HEK293 (cell line): Measurements from ENCODE around the gene VILL.

ENCODE experiments used
- MZF1 ChIP-seq: fragments of 450-650 bp; formaldehyde crosslinking; IDR thresholded peaks from 2 replicates; pipeline ENCODE4 v1.5.1; 2017; ENCODE audit warnings: missing biosample characterization, missing genetic modification characterization, borderline replicate concordance
- SCRT1 ChIP-seq: fragments of 450-650 bp; formaldehyde crosslinking; IDR thresholded peaks from 2 replicates; pipeline ENCODE4 v1.5.1; 2016; ENCODE audit warnings: missing biosample characterization, missing genetic modification characterization, borderline replicate concordance
- ZBTB17 ChIP-seq: fragments of 450-650 bp; formaldehyde crosslinking; IDR thresholded peaks from 2 replicates; pipeline ENCODE4 v1.5.1; 2016; ENCODE audit warnings: missing biosample characterization, missing genetic modification characterization
- ZNF658 ChIP-seq: fragments of 450-650 bp; formaldehyde crosslinking; IDR thresholded peaks from 2 replicates; pipeline ENCODE4; 2016; ENCODE audit warnings: missing biosample characterization, missing genetic modification characterization
- ZNF660 ChIP-seq: fragments of 450-650 bp; IDR thresholded peaks from 2 replicates; pipeline ENCODE4 v1.5.1; 2018; ENCODE audit warnings: missing biosample characterization, mild to moderate bottlenecking, missing genetic modification characterization
- ZNF776 ChIP-seq: fragments of 450-650 bp; formaldehyde crosslinking; IDR thresholded peaks from 2 replicates; pipeline ENCODE4 v1.5.0; 2017; ENCODE audit warnings: missing biosample characterization, missing genetic modification characterization, borderline replicate concordance
- TF ChIP-seq, protein P1 (sequence below): fragments of 450-650 bp; formaldehyde crosslinking; IDR thresholded peaks from 2 replicates; pipeline ENCODE4 v1.5.1; 2016; ENCODE audit warnings: missing biosample characterization, missing genetic modification characterization
- TF ChIP-seq, protein P2 (sequence below): fragments of 450-650 bp; IDR thresholded peaks from 2 replicates; pipeline ENCODE4 v1.5.1; 2018; ENCODE audit warnings: missing biosample characterization, mild to moderate bottlenecking, missing genetic modification characterization
- TF ChIP-seq, protein P3 (sequence below): fragments of 450-650 bp; formaldehyde crosslinking; IDR thresholded peaks from 2 replicates; pipeline ENCODE4 v1.5.1; 2016; ENCODE audit warnings: missing biosample characterization, missing genetic modification characterization
- TF ChIP-seq, protein P4 (sequence below): fragments of 450-650 bp; formaldehyde crosslinking; IDR thresholded peaks from 2 replicates; pipeline ENCODE4 v1.5.1; 2016; ENCODE audit warnings: missing biosample characterization, missing genetic modification characterization, low read depth
- TF ChIP-seq, protein P5 (sequence below): fragments of 450-650 bp; formaldehyde crosslinking; IDR thresholded peaks from 2 replicates; pipeline ENCODE4 v1.5.1; 2016; ENCODE audit warnings: missing biosample characterization, missing genetic modification characterization, low read depth

DNA sequence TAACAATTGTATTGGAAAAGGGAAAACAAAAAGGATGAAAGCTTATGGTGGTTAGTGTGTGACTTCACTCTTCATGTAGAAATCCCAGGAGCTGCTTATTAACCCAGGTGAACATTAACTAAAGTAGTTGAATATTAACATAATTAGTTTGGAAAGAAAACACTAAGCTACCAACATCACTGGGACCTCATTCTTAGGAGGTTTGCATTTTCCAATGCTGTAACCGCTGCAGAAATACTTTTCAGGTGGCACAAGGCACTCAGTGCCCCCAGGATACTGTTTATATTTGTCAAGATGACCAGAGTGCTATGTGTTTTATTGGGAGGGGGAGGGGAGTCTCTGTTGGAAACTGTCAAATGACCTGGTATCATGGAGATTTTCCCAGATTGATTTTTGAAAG lies 25.9 kb upstream of the VILL start:
- TF ChIP-seq, protein P1, sequence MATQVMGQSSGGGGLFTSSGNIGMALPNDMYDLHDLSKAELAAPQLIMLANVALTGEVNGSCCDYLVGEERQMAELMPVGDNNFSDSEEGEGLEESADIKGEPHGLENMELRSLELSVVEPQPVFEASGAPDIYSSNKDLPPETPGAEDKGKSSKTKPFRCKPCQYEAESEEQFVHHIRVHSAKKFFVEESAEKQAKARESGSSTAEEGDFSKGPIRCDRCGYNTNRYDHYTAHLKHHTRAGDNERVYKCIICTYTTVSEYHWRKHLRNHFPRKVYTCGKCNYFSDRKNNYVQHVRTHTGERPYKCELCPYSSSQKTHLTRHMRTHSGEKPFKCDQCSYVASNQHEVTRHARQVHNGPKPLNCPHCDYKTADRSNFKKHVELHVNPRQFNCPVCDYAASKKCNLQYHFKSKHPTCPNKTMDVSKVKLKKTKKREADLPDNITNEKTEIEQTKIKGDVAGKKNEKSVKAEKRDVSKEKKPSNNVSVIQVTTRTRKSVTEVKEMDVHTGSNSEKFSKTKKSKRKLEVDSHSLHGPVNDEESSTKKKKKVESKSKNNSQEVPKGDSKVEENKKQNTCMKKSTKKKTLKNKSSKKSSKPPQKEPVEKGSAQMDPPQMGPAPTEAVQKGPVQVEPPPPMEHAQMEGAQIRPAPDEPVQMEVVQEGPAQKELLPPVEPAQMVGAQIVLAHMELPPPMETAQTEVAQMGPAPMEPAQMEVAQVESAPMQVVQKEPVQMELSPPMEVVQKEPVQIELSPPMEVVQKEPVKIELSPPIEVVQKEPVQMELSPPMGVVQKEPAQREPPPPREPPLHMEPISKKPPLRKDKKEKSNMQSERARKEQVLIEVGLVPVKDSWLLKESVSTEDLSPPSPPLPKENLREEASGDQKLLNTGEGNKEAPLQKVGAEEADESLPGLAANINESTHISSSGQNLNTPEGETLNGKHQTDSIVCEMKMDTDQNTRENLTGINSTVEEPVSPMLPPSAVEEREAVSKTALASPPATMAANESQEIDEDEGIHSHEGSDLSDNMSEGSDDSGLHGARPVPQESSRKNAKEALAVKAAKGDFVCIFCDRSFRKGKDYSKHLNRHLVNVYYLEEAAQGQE (tag by site-specific recombination), result no peak
- TF ChIP-seq, protein P2, sequence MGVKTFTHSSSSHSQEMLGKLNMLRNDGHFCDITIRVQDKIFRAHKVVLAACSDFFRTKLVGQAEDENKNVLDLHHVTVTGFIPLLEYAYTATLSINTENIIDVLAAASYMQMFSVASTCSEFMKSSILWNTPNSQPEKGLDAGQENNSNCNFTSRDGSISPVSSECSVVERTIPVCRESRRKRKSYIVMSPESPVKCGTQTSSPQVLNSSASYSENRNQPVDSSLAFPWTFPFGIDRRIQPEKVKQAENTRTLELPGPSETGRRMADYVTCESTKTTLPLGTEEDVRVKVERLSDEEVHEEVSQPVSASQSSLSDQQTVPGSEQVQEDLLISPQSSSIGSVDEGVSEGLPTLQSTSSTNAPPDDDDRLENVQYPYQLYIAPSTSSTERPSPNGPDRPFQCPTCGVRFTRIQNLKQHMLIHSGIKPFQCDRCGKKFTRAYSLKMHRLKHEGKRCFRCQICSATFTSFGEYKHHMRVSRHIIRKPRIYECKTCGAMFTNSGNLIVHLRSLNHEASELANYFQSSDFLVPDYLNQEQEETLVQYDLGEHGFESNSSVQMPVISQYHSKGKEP, result no peak
- TF ChIP-seq, protein P3, sequence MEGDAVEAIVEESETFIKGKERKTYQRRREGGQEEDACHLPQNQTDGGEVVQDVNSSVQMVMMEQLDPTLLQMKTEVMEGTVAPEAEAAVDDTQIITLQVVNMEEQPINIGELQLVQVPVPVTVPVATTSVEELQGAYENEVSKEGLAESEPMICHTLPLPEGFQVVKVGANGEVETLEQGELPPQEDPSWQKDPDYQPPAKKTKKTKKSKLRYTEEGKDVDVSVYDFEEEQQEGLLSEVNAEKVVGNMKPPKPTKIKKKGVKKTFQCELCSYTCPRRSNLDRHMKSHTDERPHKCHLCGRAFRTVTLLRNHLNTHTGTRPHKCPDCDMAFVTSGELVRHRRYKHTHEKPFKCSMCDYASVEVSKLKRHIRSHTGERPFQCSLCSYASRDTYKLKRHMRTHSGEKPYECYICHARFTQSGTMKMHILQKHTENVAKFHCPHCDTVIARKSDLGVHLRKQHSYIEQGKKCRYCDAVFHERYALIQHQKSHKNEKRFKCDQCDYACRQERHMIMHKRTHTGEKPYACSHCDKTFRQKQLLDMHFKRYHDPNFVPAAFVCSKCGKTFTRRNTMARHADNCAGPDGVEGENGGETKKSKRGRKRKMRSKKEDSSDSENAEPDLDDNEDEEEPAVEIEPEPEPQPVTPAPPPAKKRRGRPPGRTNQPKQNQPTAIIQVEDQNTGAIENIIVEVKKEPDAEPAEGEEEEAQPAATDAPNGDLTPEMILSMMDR (tag by site-specific recombination), result no peak
- TF ChIP-seq ZBTB17 (tag by site-specific recombination) (no peak), ZNF658 (tag by site-specific recombination) (no peak), ZNF776 (tag by site-specific recombination) (no peak), MZF1 (tag by site-specific recombination) (no peak), ZNF660 (no peak), SCRT1 (no peak)
- TF ChIP-seq, protein P4, sequence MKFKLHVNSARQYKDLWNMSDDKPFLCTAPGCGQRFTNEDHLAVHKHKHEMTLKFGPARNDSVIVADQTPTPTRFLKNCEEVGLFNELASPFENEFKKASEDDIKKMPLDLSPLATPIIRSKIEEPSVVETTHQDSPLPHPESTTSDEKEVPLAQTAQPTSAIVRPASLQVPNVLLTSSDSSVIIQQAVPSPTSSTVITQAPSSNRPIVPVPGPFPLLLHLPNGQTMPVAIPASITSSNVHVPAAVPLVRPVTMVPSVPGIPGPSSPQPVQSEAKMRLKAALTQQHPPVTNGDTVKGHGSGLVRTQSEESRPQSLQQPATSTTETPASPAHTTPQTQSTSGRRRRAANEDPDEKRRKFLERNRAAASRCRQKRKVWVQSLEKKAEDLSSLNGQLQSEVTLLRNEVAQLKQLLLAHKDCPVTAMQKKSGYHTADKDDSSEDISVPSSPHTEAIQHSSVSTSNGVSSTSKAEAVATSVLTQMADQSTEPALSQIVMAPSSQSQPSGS, result no peak
- TF ChIP-seq, protein P5, sequence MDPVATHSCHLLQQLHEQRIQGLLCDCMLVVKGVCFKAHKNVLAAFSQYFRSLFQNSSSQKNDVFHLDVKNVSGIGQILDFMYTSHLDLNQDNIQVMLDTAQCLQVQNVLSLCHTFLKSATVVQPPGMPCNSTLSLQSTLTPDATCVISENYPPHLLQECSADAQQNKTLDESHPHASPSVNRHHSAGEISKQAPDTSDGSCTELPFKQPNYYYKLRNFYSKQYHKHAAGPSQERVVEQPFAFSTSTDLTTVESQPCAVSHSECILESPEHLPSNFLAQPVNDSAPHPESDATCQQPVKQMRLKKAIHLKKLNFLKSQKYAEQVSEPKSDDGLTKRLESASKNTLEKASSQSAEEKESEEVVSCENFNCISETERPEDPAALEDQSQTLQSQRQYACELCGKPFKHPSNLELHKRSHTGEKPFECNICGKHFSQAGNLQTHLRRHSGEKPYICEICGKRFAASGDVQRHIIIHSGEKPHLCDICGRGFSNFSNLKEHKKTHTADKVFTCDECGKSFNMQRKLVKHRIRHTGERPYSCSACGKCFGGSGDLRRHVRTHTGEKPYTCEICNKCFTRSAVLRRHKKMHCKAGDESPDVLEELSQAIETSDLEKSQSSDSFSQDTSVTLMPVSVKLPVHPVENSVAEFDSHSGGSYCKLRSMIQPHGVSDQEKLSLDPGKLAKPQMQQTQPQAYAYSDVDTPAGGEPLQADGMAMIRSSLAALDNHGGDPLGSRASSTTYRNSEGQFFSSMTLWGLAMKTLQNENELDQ, result no peak
